B cell (primary cell): Measurements from ENCODE around the gene KRTAP12-2. TPM values are rescaled to one million over a fixed set of nuclear protein-coding genes. Genes with fewer than 3 reads are reported as not detected.

Source experiments
- ATAC-seq: fragments of 200-7000 bp; cut with Tn5 transposase; one replicate; pipeline ENCODE4 v1.10.0; 2021; ENCODE audit warnings: low read depth, mild to moderate bottlenecking, moderate number of reproducible peaks, moderate library complexity
- CTCF ChIA-PET: fragments of 350-600 bp; sonication (Branson Sonifier 250); formaldehyde crosslinking; loops from one replicate; lab custom pipeline; 2021; ENCODE audit warnings: antibody characterized with exemption, inconsistent platforms; lab: Charles Lee
- POLR2A ChIA-PET: fragments of 350-600 bp; sonication (Branson Sonifier 250); formaldehyde crosslinking; loops from one replicate; lab custom pipeline; 2021; ENCODE audit warnings: antibody characterized with exemption; lab: Charles Lee
- DNase-seq: peaks from one replicate; pipeline ENCODE4 v3.0.0; 2013
- H2AFZ ChIP-seq: 2 replicates; pipeline ENCODE4 v1.6.1; 2012; ENCODE audit warnings: mild to moderate bottlenecking, low read depth, low read length; ENCODE audit not compliant: insufficient read depth, poor library complexity, severe bottlenecking
- H3K27ac ChIP-seq, 2 donors: 1 replicate in 1 of 2; 2 replicates in 1 of 2; pipeline ENCODE4 v1.5.1; 2012 to 2013; ENCODE audit warnings: low read length in 2 of 2, mild to moderate bottlenecking in 2 of 2, moderate library complexity in 1 of 2
- H3K27me3 ChIP-seq, 4 experiments: fragments of 200-600 bp in 1 of 4; sonication (generic) in 1 of 4; replicated peaks in 1 of 4; 1 replicate in 2 of 4; 2 replicates in 2 of 4; pipeline versions ENCODE4 v1.6.1 to v1.7.0; 2013 to 2016; ENCODE audit warnings: low read length in 3 of 4, mild to moderate bottlenecking in 2 of 4, mixed read lengths in 1 of 4, moderate library complexity in 1 of 4; ENCODE audit not compliant: insufficient read depth in 4 of 4, control insufficient read depth in 3 of 4; ENCODE audit errors: control extremely low read depth in 1 of 4
- H3K36me3 ChIP-seq, 2 experiments: replicated peaks in 1 of 2; 1 replicate in 1 of 2; 2 replicates in 1 of 2; pipeline versions ENCODE4 v1.6.1 to v1.7.1; 2013; ENCODE audit warnings: low read length in 1 of 2; ENCODE audit not compliant: insufficient read depth in 2 of 2, control insufficient read depth in 1 of 2; ENCODE audit errors: control extremely low read depth in 1 of 2, extremely low read depth in 1 of 2
- H3K4me1 ChIP-seq, 2 donors: fragments of 200-600 bp in 1 of 2; sonication (generic) in 1 of 2; 1 replicate in 1 of 2; 2 replicates in 1 of 2; pipeline versions ENCODE4 v1.5.1 to v1.6.1; 2013 to 2017; ENCODE audit warnings: low read length in 2 of 2; ENCODE audit not compliant: control insufficient read depth in 2 of 2, insufficient read depth in 2 of 2
- H3K4me2 ChIP-seq: replicated peaks from 2 replicates; pipeline ENCODE3; 2012; ENCODE audit warnings: mild to moderate bottlenecking, low read depth, low read length; ENCODE audit not compliant: poor library complexity, severe bottlenecking
- H3K4me3 ChIP-seq, 5 experiments: fragments of 200-600 bp in 1 of 5; sonication (generic) in 1 of 5; 1 replicate in 3 of 5; 2 replicates in 2 of 5; pipeline versions ENCODE4 v1.5.1 to v1.7.0; 2011 to 2016; ENCODE audit warnings: low read length in 4 of 5, mild to moderate bottlenecking in 4 of 5, low read depth in 2 of 5, control low read depth in 1 of 5, moderate library complexity in 1 of 5; ENCODE audit not compliant: insufficient read depth in 1 of 5; ENCODE audit errors: control extremely low read depth in 1 of 5, extremely low read depth in 1 of 5
- H3K79me2 ChIP-seq: fragments of 200-600 bp; sonication (generic); one replicate; pipeline ENCODE4 v1.6.0; 2016; ENCODE audit warnings: low read length; ENCODE audit not compliant: control insufficient read depth, insufficient read depth
- H3K9ac ChIP-seq: fragments of 200-600 bp; sonication (generic); 2 replicates; pipeline ENCODE4 v1.6.1; 2017; ENCODE audit warnings: mild to moderate bottlenecking, low read length, moderate library complexity
- H3K9me3 ChIP-seq, 3 donors: one replicate each; pipeline versions ENCODE4 v1.6.1 to v1.7.1; 2013; ENCODE audit warnings: low read length in 2 of 3; ENCODE audit not compliant: control insufficient read depth in 2 of 3, insufficient read depth in 1 of 3; ENCODE audit errors: control extremely low read depth in 1 of 3
- H4K20me1 ChIP-seq: 2 replicates; pipeline ENCODE4 v1.6.0; 2012; ENCODE audit warnings: mild to moderate bottlenecking, low read length; ENCODE audit not compliant: insufficient read depth, control insufficient read depth, poor library complexity, severe bottlenecking
- H3K27ac Mint-ChIP-seq: one replicate; pipeline ENCODE4 v1.8.0; 2021; ENCODE audit warnings: mixed read lengths
- H3K27me3 Mint-ChIP-seq: one replicate; pipeline ENCODE4 v1.8.0; 2021; ENCODE audit warnings: mixed read lengths
- H3K4me1 Mint-ChIP-seq: one replicate; pipeline ENCODE4 v1.8.0; 2021; ENCODE audit warnings: mixed read lengths
- H3K4me3 Mint-ChIP-seq: one replicate; pipeline ENCODE4 v1.8.0; 2021; ENCODE audit warnings: mixed read lengths
- H3K9me3 Mint-ChIP-seq: one replicate; pipeline ENCODE4 v1.8.0; 2022; ENCODE audit warnings: mixed read lengths; ENCODE audit not compliant: insufficient read depth
- EZH2 ChIP-seq: IDR thresholded peaks from 2 replicates; pipeline ENCODE4 v1.6.1; 2012; ENCODE audit warnings: borderline replicate concordance, low read depth, mild to moderate bottlenecking, moderate library complexity, low read length; ENCODE audit not compliant: insufficient read depth, poor library complexity, severe bottlenecking
- WGBS: methylation state at CpG from one replicate; pipeline ENCODE4 v1.1.5; 2013; ENCODE audit warnings: missing lambda C conversion rate; ENCODE audit not compliant: insufficient coverage; 5-methylcytosine and 5-hydroxymethylcytosine counted together
- intact Hi-C: fragments of 100-400 bp; cut with micrococcal nuclease; formaldehyde crosslinking; loops from one replicate; pipeline ENCODE4 v1.10.0; 2022
- polyA plus RNA-seq: library from polyadenylated mRNA; depleted of rRNA; stranded (reverse); fragments of >200 nt; gene quantifications from 2 replicates; pipeline ENCODE4 v1.2.3, GENCODE V29; 2012
- total RNA-seq, 2 donors: library from RNA; stranded (reverse); fragments of 120-200 nt in 1 of 2; gene quantifications; 1 replicate in 1 of 2; 2 replicates in 1 of 2; pipeline versions ENCODE4 v1.2.3 to v1.2.4, GENCODE V29; 2013 to 2022
- TF ChIP-seq, protein P1 (sequence below): fragments of 200-600 bp; IDR thresholded peaks from one replicate; pipeline ENCODE4 v1.8.0; 2022; ENCODE audit warnings: antibody characterized with exemption, mild to moderate bottlenecking

KRTAP12-2 gene
- total and polyA plus RNA-seq, 2 donors (not counting 1 experiment from before 2014, with no cell fraction given), result not detected

DNA sequence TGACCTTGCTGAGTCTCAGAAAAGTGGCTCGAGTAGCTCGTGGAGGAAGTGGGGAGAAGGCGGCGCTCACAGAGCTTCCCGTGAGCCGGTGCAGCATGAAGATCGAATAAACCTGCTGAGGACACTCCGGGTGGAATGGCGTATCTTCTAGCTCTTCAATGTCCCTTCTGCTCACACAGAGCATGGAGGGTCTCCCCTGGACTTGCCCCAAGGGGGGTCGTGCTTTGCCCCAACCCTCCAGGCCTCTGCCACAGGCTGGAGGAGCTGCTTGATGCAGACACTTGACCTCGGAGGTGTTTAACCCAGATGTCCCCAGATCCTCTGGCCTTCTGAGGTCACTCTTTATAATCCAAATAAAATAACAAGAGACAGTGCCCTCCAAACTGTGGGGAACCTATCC is 28.0 kb upstream of the KRTAP12-2 start:
- ChIA-PET POLR2A (no interaction called here), CTCF (no interaction called here)
- Mint-ChIP-seq H3K4me3 (no peak overlapping the region), H3K9me3 (peaks cover 12% of the 10 kb centered on the region), H3K27ac (no peak overlapping the region), H3K27me3 (peaks cover 53% of the 10 kb centered on the region), H3K4me1 (no peaks in the 10 kb centered on the region)
- no peak overlapping the region for H2AFZ ChIP-seq
- TF ChIP-seq, protein P1, sequence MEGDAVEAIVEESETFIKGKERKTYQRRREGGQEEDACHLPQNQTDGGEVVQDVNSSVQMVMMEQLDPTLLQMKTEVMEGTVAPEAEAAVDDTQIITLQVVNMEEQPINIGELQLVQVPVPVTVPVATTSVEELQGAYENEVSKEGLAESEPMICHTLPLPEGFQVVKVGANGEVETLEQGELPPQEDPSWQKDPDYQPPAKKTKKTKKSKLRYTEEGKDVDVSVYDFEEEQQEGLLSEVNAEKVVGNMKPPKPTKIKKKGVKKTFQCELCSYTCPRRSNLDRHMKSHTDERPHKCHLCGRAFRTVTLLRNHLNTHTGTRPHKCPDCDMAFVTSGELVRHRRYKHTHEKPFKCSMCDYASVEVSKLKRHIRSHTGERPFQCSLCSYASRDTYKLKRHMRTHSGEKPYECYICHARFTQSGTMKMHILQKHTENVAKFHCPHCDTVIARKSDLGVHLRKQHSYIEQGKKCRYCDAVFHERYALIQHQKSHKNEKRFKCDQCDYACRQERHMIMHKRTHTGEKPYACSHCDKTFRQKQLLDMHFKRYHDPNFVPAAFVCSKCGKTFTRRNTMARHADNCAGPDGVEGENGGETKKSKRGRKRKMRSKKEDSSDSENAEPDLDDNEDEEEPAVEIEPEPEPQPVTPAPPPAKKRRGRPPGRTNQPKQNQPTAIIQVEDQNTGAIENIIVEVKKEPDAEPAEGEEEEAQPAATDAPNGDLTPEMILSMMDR, result no peak
- no peak for TF ChIP-seq EZH2
- no peaks in the 10 kb centered on the region for H3K36me3 ChIP-seq
- peaks cover 4 to 10% (median 8%) of the 10 kb centered on the region in 3 donors for H3K9me3 ChIP-seq
- H3K4me3 ChIP-seq, result no peak overlapping the region
- H3K9ac ChIP-seq, result no peak overlapping the region
- no peak overlapping the region for H3K27ac ChIP-seq
- 62% methylated on average over 11 of the region's 11 CpGs for WGBS
- peaks cover 0 to 16% (median 8%) of the 10 kb centered on the region in 4 experiments for H3K27me3 ChIP-seq
- H3K4me2 ChIP-seq, result no peak overlapping the region
- no peaks in the 10 kb centered on the region for H3K4me1 ChIP-seq
- no peaks in the 10 kb centered on the region for H3K79me2 ChIP-seq
- DNase-seq, result no peak
- no peaks in the 10 kb centered on the region for H4K20me1 ChIP-seq
- intact Hi-C loops, result no loop called here
- no peak for ATAC-seq

DNA sequence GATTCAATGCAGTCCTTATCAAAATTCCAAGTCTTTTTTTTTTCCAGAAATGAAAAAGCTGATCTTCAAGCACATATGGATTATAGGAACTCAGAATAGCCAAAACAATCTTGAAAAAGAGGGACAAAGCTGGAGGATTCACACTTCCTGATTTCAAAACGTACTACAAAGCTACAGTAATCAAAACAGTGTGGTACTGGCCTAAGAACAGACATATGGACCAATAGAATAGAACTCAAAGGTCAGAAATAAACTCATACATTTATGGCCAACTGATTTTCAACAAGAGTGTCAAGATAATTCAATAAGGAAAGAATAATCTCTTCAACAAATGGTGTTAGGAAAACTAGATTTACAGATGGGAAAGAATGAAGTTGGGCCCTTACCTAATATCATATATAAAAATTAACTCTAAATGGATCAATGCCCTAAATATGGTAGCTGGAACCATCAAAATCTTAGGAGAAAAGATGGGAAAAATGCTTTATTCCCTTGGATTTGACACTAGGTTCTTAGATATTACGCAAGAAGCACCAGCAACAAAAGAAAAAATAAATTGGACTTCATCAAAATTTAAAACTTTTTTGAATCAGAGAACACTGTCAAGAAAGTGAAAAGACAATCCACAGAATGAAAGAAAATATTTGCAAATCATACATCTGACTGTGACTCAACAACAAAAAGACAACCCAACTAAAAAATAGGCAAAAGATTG is 26.2 kb upstream of the KRTAP12-2 start:
- no peak overlapping the region for H3K9ac ChIP-seq
- WGBS, result no CpG with 5 or more reads among the region's 2 CpGs
- ATAC-seq (no peak), DNase-seq (no peak)
- H3K4me3 ChIP-seq, result no peak overlapping the region
- H3K79me2 ChIP-seq, result no peaks in the 10 kb centered on the region
- ChIA-PET CTCF (no interaction called here), POLR2A (no interaction called here)
- Mint-ChIP-seq H3K9me3 (peaks cover 12% of the 10 kb centered on the region), H3K27me3 (peaks cover 40% of the 10 kb centered on the region), H3K27ac (no peak overlapping the region), H3K4me3 (no peak overlapping the region), H3K4me1 (no peaks in the 10 kb centered on the region)
- no peak overlapping the region for H2AFZ ChIP-seq
- no peaks in the 10 kb centered on the region for H4K20me1 ChIP-seq
- no peak overlapping the region for H3K27ac ChIP-seq
- H3K4me1 ChIP-seq, result no peaks in the 10 kb centered on the region
- no peaks in the 10 kb centered on the region for H3K36me3 ChIP-seq
- H3K27me3 ChIP-seq, result peaks cover 0 to 10% (median 4%) of the 10 kb centered on the region in 4 experiments
- no peak for TF ChIP-seq EZH2
- TF ChIP-seq, protein P1, result no peak
- H3K4me2 ChIP-seq, result no peak overlapping the region
- H3K9me3 ChIP-seq, result peaks cover 4 to 10% (median 8%) of the 10 kb centered on the region in 3 donors
- intact Hi-C loops, result no loop called here
